CD4-positive, alpha-beta T cell treated with Interferon gamma for 1 hour (primary cell): ENCODE results near the gene SEMA7A.

Source experiments
- DNase-seq: peaks from one replicate; pipeline ENCODE4 v3.0.0-alpha.2; 2020

Gene SEMA7A

GRCh38 chr15:74415966-74416916 is 17.5 kb downstream of the SEMA7A start:
- no peak for DNase-seq

GRCh38 chr15:74414603-74415338 is 19.0 kb downstream of the SEMA7A start:
- no peak for DNase-seq

- DNase-seq = no peak
Measured at GRCh38 chr15:74414081-74414580, 19.6 kb downstream of the SEMA7A start.

- DNase-seq = no peak
Measured at GRCh38 chr15:74413350-74414080, 20.2 kb downstream of the SEMA7A start.

- DNase-seq = no peak
Measured at GRCh38 chr15:74412159-74412558, 21.6 kb downstream of the SEMA7A start.

- DNase-seq = no peak
Measured at GRCh38 chr15:74411686-74412085, 22.1 kb downstream of the SEMA7A start.

- no peak for DNase-seq
Measured at GRCh38 chr15:74410502-74410901, 23.3 kb downstream of the SEMA7A start.

- DNase-seq = no peak
Measured at GRCh38 chr15:74409225-74409624, 24.5 kb downstream of the SEMA7A start.

- DNase-seq = no peak
Measured at GRCh38 chr15:74408815-74409214, 24.9 kb downstream of the SEMA7A start.

GRCh38 chr15:74408385-74408784 is 25.4 kb downstream of the SEMA7A start:
- DNase-seq = no peak

- DNase-seq = no peak
Measured at GRCh38 chr15:74406992-74407705, 26.6 kb downstream of the SEMA7A start.

- DNase-seq = no peak
Measured at GRCh38 chr15:74406517-74406916, 27.2 kb downstream of the SEMA7A start.

- no peak for DNase-seq
Measured at GRCh38 chr15:74405823-74406222, 27.9 kb downstream of the SEMA7A start.

- DNase-seq = no peak
Measured at GRCh38 chr15:74403991-74404563, 29.7 kb downstream of the SEMA7A start.

GRCh38 chr15:74403588-74403919 is 30.2 kb downstream of the SEMA7A start:
- DNase-seq = no peak

- DNase-seq = peak; percentile 73
Measured at GRCh38 chr15:74402873-74403587, 30.7 kb downstream of the SEMA7A start.

- no peak for DNase-seq
Measured at GRCh38 chr15:74402337-74402841, 31.4 kb downstream of the SEMA7A start.

- peak; percentile 22 for DNase-seq
Measured at GRCh38 chr15:74400915-74401757, 32.6 kb downstream of the SEMA7A start.

- DNase-seq = peak; percentile 25
Measured at GRCh38 chr15:74400313-74400860, 33.4 kb downstream of the SEMA7A start.
